ENCODE results near the gene SMIM11.
"Not testable (repeated sequence)": the region's sequence is repeated elsewhere in the genome, so short reads cannot be mapped to it uniquely, and the experiment has no call there.

Gene SMIM11

GRCh38 chr21:34423805-34424204 lies 48.5 kb downstream of the SMIM11 start, which contains the start of gene SMIM34:
SMIM34 (minus strand) TSS chr21:34423951; CDS start chr21:34423839, 112 bp downstream.
- not testable (repeated sequence) for DNase-seq (ENCODE audit: low read depth)

- not testable (repeated sequence) for DNase-seq (ENCODE audit: low read depth)
Measured at GRCh38 chr21:34427339-34427738, 52.0 kb downstream of the SMIM11 start.

DNA sequence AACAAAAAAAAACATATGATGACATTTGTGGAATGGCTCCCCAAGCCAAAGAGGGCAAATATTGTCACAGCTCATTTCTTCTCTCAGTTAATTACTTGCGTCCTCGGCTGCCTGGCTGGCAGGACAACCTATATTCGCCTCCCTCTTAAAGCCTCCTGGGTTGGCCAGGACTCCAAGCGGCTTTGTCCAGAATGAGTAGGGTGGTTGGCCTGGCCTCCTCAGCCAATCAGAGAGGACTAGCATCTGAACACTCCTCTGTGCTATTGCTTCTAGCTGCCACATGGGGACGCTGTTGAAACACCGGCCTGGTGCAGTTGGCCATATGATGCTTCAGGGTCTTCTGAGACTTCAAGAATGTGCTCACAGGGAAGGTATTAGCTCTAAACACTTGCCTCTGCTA lies 53.1 kb downstream of the SMIM11 start:
- not testable (repeated sequence) for DNase-seq (ENCODE audit: low read depth)

DNA sequence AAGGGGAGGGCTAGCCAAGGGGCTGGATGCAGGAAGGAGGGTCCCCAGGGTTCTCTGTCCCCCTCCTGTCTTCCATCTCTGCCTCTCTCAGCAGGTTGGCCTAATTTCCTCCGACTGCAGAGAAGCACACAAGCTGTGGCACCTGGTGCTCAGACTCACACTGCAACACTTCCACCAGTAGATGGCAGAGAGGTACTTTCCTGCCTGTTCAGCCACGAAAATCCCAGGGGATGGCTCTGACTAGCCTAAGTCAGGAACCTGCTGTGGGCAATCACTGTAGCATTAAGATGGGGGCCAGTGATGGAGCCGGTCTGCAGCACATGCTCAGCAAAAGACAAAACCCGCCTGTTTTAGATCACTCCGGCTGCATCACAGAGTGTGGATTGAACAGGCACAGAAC lies 54.4 kb downstream of the SMIM11 start:
- not testable (repeated sequence) for DNase-seq (ENCODE audit: low read depth)
